Kidney epithelial cell (primary cell): Measurements from ENCODE around the gene RPS27L. TPM values are rescaled to one million over a fixed set of nuclear protein-coding genes. Genes with fewer than 3 reads are reported as not detected.

Experiments used
- DNase-seq: peaks from one replicate; pipeline ENCODE4 v3.0.0-alpha.2; 2010; ENCODE audit warnings: low read depth
- H3K27me3 ChIP-seq: 2 replicates; pipeline ENCODE4 v1.6.0; 2011; ENCODE audit warnings: low read length; ENCODE audit not compliant: control insufficient read depth, insufficient read depth
- H3K36me3 ChIP-seq: 2 replicates; pipeline ENCODE4 v1.5.1; 2011; ENCODE audit warnings: low read length; ENCODE audit not compliant: control insufficient read depth, insufficient read depth
- H3K4me3 ChIP-seq: 2 replicates; pipeline ENCODE4 v1.5.1; 2011; ENCODE audit warnings: low read depth, mild to moderate bottlenecking, control low read depth, low read length
- CTCF ChIP-seq: IDR thresholded peaks from 2 replicates; pipeline ENCODE4 v1.5.1; 2011; ENCODE audit warnings: mild to moderate bottlenecking, moderate library complexity, low read length, control low read depth, inconsistent platforms; ENCODE audit not compliant: insufficient read depth, poor library complexity, severe bottlenecking
- total RNA-seq: library from RNA; depleted of rRNA; stranded (reverse); fragments of >200 nt; gene quantifications from 2 replicates; pipeline ENCODE4 v1.2.3, GENCODE V29; 2015

RPS27L gene
- total RNA-seq, 1 donor from 2014 or later, result 150 TPM

GRCh38 chr15:63156755-63157117 lies 541 bp downstream of the RPS27L start:
- Histone ChIP-seq H3K4me3 (peak overlapping the region; percentile 78), H3K27me3 (no peaks in the 10 kb centered on the region), H3K36me3 (no peaks in the 10 kb centered on the region)
- no peak for TF ChIP-seq CTCF
- DNase-seq, result no peak

DNA sequence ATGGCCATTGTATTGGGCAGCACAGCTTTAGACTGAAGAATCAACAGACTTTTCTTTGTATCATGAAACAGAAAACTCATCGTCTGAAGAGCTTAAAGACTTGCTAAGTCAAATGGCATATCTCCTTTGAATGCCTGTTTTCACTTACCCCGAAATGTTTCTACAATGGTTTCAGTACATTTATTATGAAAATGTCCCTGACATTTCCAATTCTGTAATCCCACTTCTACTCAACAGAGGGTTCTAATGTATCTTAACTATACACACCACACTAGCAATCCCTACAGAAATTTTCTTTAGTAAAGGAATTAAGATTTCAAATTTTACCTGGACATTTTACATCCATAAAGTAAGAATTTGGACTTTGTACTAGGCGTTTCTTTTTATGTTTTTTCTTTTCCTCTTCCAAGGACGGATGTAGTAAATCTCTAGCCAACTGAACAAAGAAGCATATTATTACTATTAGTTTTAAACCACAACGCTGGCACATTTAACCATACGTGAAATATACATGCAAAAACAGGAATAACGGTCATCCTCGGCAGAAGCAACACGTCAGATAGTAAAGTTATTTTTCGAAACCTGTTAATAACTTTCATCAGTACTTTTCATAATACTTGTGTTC lies 1.1 kb downstream of the RPS27L start:
- TF ChIP-seq CTCF, result no peak
- Histone ChIP-seq H3K4me3 (peak overlapping the region; percentile 78), H3K36me3 (no peaks in the 10 kb centered on the region), H3K27me3 (no peaks in the 10 kb centered on the region)
- no peak for DNase-seq

GRCh38 chr15:63155486-63155885 lies 1.8 kb downstream of the RPS27L start:
- peak overlapping the region; percentile 78 for H3K4me3 ChIP-seq

DNA sequence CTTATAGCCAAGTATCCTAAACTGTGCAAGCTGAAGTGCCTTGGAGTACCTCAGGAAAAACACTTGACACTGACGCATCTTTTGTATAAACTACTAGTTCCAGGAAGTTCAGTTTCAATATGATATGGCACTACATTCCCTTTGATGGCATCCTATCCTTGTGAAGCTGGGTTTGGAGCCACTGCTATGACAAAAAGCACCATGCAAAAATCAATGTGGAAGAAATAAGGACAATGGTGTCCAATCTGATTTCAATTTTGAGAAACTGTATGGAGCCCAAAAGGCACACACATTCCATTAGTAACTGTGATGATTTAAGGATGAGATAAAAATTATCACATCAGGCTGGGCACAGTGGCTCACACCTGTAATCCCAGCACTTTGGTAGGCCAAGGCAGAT lies 5.6 kb downstream of the RPS27L start:
- Histone ChIP-seq H3K27me3 (no peaks in the 10 kb centered on the region), H3K36me3 (no peaks in the 10 kb centered on the region), H3K4me3 (no peak overlapping the region)
- DNase-seq, result no peak
- no peak for TF ChIP-seq CTCF

More at GRCh38 chr15:63155486-63155885, 1.8 kb downstream of the RPS27L start:
- H3K27me3 ChIP-seq, result no peaks in the 10 kb centered on the region
- DNase-seq, result no peak
- TF ChIP-seq CTCF, result no peak
- no peaks in the 10 kb centered on the region for H3K36me3 ChIP-seq

GRCh38 chr15:63146684-63147083 lies 10.6 kb downstream of the RPS27L start:
- Histone ChIP-seq H3K4me3 (no peak overlapping the region), H3K27me3 (no peaks in the 10 kb centered on the region), H3K36me3 (no peaks in the 10 kb centered on the region)
- no peak for TF ChIP-seq CTCF
- no peak for DNase-seq

DNA sequence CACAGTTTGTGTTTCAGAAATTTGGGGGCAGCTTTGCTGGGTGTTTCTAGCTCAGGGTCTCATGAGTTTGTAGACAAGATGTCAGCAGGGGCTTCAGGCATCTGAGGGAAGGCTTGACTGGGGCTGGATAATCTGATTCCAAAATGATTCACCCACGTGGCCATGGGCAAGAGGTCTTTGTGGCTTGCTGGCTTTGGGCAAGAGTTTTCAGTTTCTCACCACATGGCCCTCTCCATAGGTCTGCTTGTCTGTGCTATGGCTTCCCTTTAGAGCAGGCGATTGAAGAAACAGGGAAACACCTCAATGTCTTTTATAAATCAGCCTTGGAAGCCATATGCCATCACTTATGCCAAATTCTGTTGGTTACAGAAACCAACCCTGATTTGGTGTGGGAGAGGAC lies 11.9 kb downstream of the RPS27L start:
- Histone ChIP-seq H3K4me3 (no peak overlapping the region), H3K27me3 (no peaks in the 10 kb centered on the region), H3K36me3 (no peaks in the 10 kb centered on the region)
- TF ChIP-seq CTCF, result no peak
- no peak for DNase-seq
